HCT116 (cell line): ENCODE data around the gene FMN1. TPM values are rescaled to one million over a fixed set of nuclear protein-coding genes. Genes with fewer than 3 reads are reported as not detected.

ENCODE experiments used
- ATAC-seq: fragments of 200-7000 bp; cut with Tn5 transposase; 2 replicates; pipeline ENCODE4 v1.9.1; 2020; ENCODE audit warnings: mild to moderate bottlenecking, moderate library complexity
- BruUV-seq: library from RNA; stranded (reverse); fragments of 400-500 nt; replicated peaks from 2 replicates; lab custom pipeline; 2021; lab: Mats Ljungman, UMichigan
- CTCF ChIA-PET: fragments of 300-600 bp; sonication (Branson Sonifier 250); formaldehyde crosslinking; loops from one replicate; lab custom pipeline; 2021; ENCODE audit warnings: antibody characterized with exemption; lab: Charles Lee
- POLR2A ChIA-PET: fragments of 300-600, 350-600 bp; sonication (Branson Sonifier 250); formaldehyde crosslinking; loops from one replicate; lab custom pipeline; 2021; ENCODE audit warnings: antibody characterized with exemption; lab: Charles Lee
- RAD21 ChIA-PET, 2 experiments: fragments of 300-600 bp; sonication (Branson Sonifier 250); formaldehyde crosslinking; loops; one replicate each; lab custom pipeline; 2023; ENCODE audit warnings: low total read pairs in 2 of 2; ENCODE audit not compliant: uncharacterized antibody in 2 of 2, unreplicated experiment in 2 of 2, low non-redundant PET in 1 of 2; lab: Charles Lee
- DNase-seq: peaks from one replicate; pipeline ENCODE4 v3.0.0-alpha.2; 2010; ENCODE audit warnings: low read depth, low spot score
- H2AFZ ChIP-seq: fragments of 200-600 bp; shearing (Covaris generic), sonication (generic); 2 replicates; pipeline ENCODE4 v1.6.1; 2017; ENCODE audit warnings: low read depth, mixed run types, mixed read lengths, antibody characterized with exemption, low read length; ENCODE audit not compliant: poor library complexity, severe bottlenecking
- H3K27ac ChIP-seq: 2 replicates; pipeline ENCODE4 v1.5.1; 2012; ENCODE audit warnings: low read depth, low read length
- H3K27me3 ChIP-seq: fragments of 200-600 bp; sonication (generic); 2 replicates; pipeline ENCODE4 v1.6.1; 2016; ENCODE audit warnings: mixed run types, low read length, mixed read lengths; ENCODE audit not compliant: insufficient read depth
- H3K36me3 ChIP-seq, 2 experiments: fragments of 200-500 bp in 1 of 2; fragments of 200-600 bp in 1 of 2; sonication (Bioruptor generic) in 1 of 2; sonication (generic) in 1 of 2; 2 replicates each; pipeline versions ENCODE4 v1.5.1 to v1.6.1; 2014 to 2016; ENCODE audit warnings: low read length in 2 of 2, inconsistent platforms in 1 of 2, mixed read lengths in 1 of 2, mixed run types in 1 of 2; ENCODE audit not compliant: insufficient read depth in 2 of 2, control insufficient read depth in 1 of 2
- H3K4me1 ChIP-seq, 2 experiments: fragments of 200-600 bp in 1 of 2; sonication (generic) in 1 of 2; 2 replicates each; pipeline versions ENCODE4 v1.5.1 to v1.6.1; 2012 to 2017; ENCODE audit warnings: low read length in 2 of 2, inconsistent platforms in 1 of 2, mild to moderate bottlenecking in 1 of 2, mixed read lengths in 1 of 2, mixed run types in 1 of 2, moderate library complexity in 1 of 2; ENCODE audit not compliant: insufficient read depth in 2 of 2, control insufficient read depth in 1 of 2
- H3K4me2 ChIP-seq: fragments of 200-600 bp; sonication (generic); 2 replicates; pipeline ENCODE4 v1.6.1; 2017; ENCODE audit warnings: mixed run types, low read length, mixed read lengths
- H3K4me3 ChIP-seq, 2 experiments: fragments of 200-600 bp in 1 of 2; sonication (generic) in 1 of 2; replicated peaks in 1 of 2; 2 replicates each; pipeline ENCODE4 v1.5.1; 2011 to 2016; ENCODE audit warnings: low read length in 2 of 2, control low read depth in 1 of 2, low read depth in 1 of 2, mild to moderate bottlenecking in 1 of 2, mixed read lengths in 1 of 2, mixed run types in 1 of 2
- H3K79me2 ChIP-seq: fragments of 200-600 bp; sonication (generic); 2 replicates; pipeline ENCODE4 v1.6.1; 2017; ENCODE audit warnings: mild to moderate bottlenecking, mixed run types, low read length, moderate library complexity, mixed read lengths; ENCODE audit not compliant: insufficient read depth
- H3K9ac ChIP-seq: fragments of 200-600 bp; sonication (generic); 2 replicates; pipeline ENCODE4 v1.6.1; 2016; ENCODE audit warnings: low read length, mixed read lengths
- H3K9me2 ChIP-seq: fragments of 200-600 bp; sonication (generic), shearing (Covaris generic); 2 replicates; pipeline ENCODE4 v1.6.1; 2017; ENCODE audit warnings: mixed run types, mild to moderate bottlenecking, moderate library complexity; ENCODE audit not compliant: insufficient read depth
- H3K9me3 ChIP-seq, 2 experiments: fragments of 200-500 bp in 1 of 2; fragments of 200-600 bp in 1 of 2; sonication (Bioruptor generic) in 1 of 2; sonication (generic) in 1 of 2; 2 replicates each; pipeline ENCODE4 v1.6.1; 2014 to 2017; ENCODE audit warnings: low read length in 2 of 2, mixed read lengths in 2 of 2, inconsistent platforms in 1 of 2, low read depth in 1 of 2, mild to moderate bottlenecking in 1 of 2, mixed run types in 1 of 2, moderate library complexity in 1 of 2; ENCODE audit not compliant: control insufficient read depth in 1 of 2, insufficient read depth in 1 of 2
- H4K20me1 ChIP-seq: fragments of 200-600 bp; sonication (generic), shearing (Covaris generic); 2 replicates; pipeline ENCODE4 v1.6.1; 2017; ENCODE audit warnings: mixed run types, mild to moderate bottlenecking, moderate library complexity; ENCODE audit not compliant: insufficient read depth
- CBX3 ChIP-seq: IDR thresholded peaks from 2 replicates; pipeline ENCODE4 v1.6.1; 2012; ENCODE audit warnings: low read depth
- intact Hi-C: fragments of 100-400 bp; cut with micrococcal nuclease; formaldehyde crosslinking; loops from 2 replicates; pipeline ENCODE4 v1.10.0; 2022
- total RNA-seq: library from RNA; stranded (reverse); gene quantifications from one replicate; pipeline ENCODE4 v1.2.1, GENCODE V29; 2021; ENCODE audit not compliant: unreplicated experiment
- TF ChIP-seq, protein P1 (sequence below): IDR thresholded peaks from 2 replicates; pipeline ENCODE4 v1.6.1; 2011; ENCODE audit warnings: mild to moderate bottlenecking, low read length, moderate library complexity; ENCODE audit not compliant: insufficient replicate concordance; ENCODE audit errors: extremely low read depth
- TF ChIP-seq, protein P2 (sequence below): IDR thresholded peaks from 2 replicates; pipeline ENCODE4 v1.6.1; 2012

The FMN1 gene
- total RNA-seq, 1 experiment from 2014 or later = 0.39 TPM

DNA sequence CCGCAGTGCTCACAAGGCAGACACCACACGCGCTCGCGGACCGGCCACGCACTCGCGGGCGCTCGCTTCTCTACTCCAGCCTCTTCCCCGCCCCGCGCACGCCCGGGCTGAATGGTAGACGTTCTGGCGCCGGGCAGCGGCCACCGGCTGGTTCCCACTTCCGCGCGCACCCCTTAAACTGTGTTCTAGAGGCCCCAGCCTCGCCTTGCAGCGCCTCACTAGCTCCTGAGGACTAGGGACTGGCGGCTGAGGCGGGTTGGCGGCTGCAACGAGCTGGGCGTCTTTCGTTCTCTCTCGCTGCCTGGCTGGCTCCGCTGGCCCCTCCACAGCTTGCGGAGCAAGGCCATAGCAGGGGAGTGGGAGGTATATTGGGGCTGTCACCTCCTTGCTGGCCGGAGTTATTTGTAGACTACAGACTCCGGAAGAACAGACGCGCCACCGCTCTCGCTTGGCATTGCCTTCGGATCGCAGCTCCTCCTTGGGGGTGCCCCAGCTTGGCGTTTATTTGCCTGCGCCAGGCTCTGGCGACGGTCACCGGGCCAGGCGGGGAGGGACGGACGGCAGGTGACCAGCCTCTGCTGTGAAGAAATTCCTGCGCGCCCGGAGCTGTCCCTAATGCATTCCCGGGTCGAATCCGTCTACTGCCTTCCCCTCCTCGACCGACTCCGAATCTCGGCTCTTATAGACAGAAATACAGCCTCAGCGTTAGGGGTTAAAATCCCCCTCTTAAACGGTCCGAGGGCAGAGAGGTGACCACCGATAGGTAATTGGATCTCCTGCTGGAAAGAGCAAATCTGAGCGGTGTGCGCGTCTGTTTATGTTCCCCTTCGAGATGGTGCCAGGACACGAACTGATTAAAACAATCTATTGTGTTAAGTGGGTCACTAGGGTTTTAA, 475.4 kb downstream of the FMN1 start (continued):
- TF ChIP-seq, protein P1, sequence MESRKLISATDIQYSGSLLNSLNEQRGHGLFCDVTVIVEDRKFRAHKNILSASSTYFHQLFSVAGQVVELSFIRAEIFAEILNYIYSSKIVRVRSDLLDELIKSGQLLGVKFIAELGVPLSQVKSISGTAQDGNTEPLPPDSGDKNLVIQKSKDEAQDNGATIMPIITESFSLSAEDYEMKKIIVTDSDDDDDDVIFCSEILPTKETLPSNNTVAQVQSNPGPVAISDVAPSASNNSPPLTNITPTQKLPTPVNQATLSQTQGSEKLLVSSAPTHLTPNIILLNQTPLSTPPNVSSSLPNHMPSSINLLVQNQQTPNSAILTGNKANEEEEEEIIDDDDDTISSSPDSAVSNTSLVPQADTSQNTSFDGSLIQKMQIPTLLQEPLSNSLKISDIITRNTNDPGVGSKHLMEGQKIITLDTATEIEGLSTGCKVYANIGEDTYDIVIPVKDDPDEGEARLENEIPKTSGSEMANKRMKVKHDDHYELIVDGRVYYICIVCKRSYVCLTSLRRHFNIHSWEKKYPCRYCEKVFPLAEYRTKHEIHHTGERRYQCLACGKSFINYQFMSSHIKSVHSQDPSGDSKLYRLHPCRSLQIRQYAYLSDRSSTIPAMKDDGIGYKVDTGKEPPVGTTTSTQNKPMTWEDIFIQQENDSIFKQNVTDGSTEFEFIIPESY = no peak
- TF ChIP-seq, all 23 proteins: peak for 0

DNA sequence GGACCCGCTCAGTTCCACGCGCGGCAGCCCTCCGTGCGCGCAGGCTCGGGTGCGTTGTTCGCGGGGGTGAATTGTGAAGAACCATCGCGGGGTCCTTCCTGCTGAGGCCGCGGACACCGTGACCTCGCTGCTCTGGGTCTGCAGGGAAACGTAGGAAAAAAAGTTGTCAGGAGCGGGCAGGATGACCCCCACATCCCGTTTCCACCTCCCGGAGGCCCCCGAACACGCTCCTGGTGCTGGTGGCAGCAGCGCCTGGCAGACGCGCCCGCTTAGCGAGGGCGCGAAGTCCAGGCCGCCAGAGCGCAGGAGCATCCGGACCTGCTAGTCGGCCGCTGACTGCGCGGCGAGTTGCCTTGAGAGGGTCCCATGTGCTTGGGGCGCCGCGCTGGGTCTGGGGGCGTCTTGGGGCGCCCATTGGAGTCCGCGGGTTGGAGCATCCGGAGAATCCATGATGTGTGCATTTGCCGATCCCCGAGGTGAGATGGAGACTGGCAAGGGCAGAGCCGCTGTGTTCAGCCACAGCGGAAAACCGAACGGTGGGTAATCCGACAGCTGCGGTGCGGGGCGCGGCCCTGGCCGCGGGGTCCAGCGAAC, 476.2 kb downstream of the FMN1 start:
- Histone ChIP-seq H3K9me2 (no peaks in the 10 kb centered on the region), H3K79me2 (no peaks in the 10 kb centered on the region), H3K9ac (no peak overlapping the region), H3K4me3 (no peak overlapping the region), H3K9me3 (no peaks in the 10 kb centered on the region), H3K36me3 (no peaks in the 10 kb centered on the region), H3K27me3 (no peaks in the 10 kb centered on the region), H3K27ac (no peak overlapping the region), H2AFZ (no peak overlapping the region), H3K4me2 (no peak overlapping the region), H4K20me1 (no peaks in the 10 kb centered on the region), H3K4me1 (no peaks in the 10 kb centered on the region)
- ChIA-PET POLR2A (no interaction called here), RAD21 (no interaction called here), CTCF (no interaction called here)
- DNase-seq = no peak
- BruUV-seq = no TSS peak
- intact Hi-C loops = no loop called here
- ATAC-seq = no peak
- TF ChIP-seq, protein P2, sequence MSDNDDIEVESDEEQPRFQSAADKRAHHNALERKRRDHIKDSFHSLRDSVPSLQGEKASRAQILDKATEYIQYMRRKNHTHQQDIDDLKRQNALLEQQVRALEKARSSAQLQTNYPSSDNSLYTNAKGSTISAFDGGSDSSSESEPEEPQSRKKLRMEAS = no peak
- no peak for TF ChIP-seq CBX3
